NCI-H128 (cell line): Measurements from ENCODE around the gene MARCHF2.

Experiments
- DNase-seq: peaks from one replicate; lab custom pipeline; 2025; ENCODE audit not compliant: unreplicated experiment; lab: John Stamatoyannopoulos, UW

The MARCHF2 gene

DNA sequence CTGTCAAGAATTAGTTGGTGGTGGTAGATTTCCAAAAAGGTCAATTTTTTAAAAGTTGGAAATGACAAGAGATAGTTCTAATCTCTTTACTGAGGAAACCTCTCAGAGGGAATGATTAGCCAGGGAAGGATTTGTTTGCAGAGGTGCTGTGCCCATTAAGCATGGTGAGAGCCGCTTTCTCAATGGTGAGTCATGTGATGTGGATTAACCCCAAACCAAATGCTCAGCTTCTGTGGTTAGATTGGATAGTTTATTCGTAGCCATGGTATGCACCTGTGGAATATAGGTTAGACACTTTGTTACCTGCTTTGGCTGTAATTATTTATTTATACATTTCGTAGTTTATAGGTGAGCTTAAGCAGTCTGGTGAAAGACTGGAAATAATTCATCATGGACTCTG, 38.8 kb downstream of the MARCHF2 start:
- DNase-seq: no peak

DNA sequence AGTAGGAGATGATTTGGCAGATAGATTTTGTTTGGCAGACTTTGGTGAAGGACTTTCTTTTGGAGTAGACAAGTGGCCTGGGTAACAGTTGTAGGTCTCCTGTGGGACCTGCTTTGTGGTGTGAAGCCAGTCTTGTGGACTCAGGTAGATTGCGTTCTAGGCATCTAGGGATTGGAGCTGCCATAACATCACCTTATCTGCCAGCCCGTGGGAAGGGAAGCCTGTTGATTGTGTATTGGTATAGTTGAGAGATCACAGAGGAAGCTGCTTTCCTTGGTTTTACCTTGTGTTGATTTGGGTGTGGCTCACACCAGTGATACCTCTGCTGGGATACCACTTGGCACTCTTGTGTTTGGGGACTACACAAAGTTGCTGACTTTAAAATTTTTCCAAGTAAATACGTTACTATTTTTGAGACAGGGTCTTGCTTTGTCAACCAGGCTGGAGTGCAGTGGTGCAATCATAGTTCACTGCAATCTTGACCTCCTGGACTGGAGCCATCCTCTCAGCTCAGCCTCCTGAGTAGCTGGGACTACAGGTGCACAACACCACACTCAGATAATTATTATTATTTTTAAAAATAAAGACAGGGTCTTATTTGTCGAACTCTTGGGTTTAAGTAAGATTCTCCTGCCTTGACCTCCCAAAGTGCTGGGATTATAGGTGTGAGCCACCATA, 39.5 kb downstream of the MARCHF2 start:
- no peak for DNase-seq

DNA sequence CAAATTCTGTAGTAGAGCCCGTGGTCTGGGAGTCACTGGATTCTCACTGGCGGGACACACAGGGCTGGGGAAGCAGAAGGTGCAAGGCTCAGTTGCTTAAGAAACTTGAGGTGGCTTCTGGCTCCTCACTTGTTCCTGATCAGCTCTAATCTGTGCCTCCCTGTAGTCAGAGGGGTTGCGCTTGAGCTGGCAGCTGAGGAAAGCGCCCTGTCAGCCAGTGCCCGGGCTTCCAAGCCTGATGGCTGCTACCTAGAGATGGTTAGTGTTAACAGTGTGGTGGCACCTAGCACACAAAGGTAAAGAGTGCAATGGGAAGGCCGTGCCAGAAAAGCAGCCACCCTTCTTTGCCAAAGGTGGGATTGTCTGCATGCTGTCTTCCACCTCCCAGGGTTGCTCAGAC, 40.5 kb downstream of the MARCHF2 start:
- DNase-seq: no peak

DNA sequence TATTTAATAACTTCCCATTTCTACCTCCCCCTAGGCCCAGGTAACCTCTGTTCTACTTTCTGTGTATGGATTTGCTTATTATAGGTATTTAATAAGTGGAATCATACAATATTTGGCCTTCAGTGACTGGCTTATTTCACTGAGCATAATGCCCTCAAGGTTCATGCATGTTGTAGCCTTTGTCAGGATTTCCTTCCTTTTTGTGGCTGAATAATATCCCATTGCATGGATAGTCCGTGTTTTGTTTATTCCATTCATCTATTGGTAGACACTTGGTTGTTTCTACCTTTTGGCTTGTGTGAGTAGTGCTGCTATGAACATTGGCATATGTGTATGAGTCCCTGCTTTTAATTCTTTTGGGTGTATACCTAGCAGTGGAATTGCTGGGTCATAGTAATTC, 41.1 kb downstream of the MARCHF2 start:
- no peak for DNase-seq

DNA sequence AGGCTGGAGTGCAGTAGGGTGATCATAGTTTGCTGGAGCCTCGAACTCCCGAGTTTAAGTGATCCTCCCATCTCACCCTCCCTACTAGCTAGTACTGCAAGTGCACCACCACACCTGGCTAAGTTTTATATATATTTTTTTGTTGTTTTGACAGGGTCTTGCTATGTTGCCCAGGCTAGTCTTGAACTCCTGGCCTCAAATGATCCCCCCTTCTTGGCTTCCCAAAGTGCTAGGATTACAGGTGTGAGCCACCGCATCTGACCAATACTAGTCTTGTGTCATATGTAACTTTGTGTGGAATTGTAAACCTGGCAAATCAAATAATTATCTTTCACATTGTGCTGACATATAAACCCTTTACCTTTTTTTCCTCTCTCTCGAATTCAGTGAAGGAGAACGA, 41.9 kb downstream of the MARCHF2 start:
- no peak for DNase-seq

DNA sequence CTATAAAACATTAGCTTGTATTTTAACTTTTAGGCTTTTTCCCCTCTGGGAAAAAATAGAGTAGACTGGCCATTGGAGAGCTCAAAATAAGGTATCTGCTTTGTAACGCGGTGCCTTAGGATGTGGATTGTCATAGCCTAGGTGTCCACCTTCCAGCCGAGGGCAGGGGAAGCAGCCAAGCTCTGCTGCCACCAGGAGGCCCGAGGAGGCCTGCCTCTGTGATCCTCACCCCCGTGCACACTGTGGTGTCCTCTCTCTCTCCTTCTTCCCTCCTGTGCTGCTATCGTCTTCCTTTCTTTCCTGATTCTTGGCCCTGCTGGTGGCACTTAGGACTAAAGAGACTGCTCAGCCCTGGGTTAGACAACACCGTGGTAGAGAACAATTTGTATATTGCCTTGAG, 43.0 kb downstream of the MARCHF2 start:
- no peak for DNase-seq

DNA sequence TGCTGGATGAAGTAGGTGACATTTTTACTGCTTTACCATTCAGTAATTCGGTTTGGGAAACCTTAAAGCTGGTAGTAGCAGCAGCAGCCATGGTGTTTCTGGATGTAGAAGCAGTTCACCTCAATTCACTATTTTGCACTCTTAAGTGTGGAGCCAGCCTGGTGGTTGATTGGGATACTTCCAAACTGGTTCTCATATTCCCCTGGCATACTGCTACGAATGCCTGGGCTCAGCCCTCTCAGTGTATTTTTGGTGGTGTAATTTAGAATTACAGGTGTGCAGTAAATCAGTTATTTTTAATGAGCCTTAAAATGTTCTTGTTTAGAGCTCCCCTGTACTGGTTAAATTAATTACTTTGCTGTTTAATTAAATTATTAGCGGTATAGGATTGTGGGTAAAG, 44.1 kb downstream of the MARCHF2 start:
- no peak for DNase-seq

DNA sequence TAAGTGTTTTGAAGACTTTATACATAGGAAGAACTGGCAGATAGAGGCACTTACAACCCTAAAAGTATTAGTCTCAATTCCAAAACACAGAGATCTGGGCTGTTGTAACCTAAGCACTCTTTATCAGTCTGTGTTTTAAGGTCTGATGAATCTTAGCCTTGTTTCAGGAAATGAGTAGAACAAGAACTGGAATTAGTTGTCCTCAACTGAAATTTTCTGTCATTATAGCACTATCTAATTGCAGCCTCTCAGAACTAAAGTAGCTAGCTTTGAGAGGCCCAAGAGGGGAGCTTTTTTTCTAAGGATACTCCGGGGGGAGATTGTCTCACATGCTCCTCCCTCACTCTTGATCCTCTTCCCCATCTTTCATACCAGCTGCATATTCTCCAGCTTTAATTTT, 44.7 kb downstream of the MARCHF2 start:
- no peak for DNase-seq

DNA sequence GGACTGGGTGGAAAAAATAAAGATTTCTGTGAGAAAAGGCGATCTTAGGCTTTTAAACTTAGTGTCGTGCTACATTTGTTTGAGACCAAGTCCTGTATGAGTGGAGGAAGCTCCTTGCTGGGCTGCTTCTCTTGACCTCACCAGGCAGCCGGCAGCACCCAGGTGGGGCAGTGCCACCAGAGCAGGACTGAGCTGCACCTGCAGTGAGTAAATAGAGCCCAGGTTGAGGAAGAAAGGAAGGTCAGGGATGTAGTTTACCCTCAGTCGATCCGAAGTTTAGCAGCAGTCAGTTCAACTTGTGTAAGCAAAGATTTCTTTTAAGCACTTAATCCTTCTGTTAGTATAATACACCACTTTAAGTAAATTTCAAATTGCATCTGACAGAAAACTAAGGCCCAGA, 45.3 kb downstream of the MARCHF2 start:
- no peak for DNase-seq

DNA sequence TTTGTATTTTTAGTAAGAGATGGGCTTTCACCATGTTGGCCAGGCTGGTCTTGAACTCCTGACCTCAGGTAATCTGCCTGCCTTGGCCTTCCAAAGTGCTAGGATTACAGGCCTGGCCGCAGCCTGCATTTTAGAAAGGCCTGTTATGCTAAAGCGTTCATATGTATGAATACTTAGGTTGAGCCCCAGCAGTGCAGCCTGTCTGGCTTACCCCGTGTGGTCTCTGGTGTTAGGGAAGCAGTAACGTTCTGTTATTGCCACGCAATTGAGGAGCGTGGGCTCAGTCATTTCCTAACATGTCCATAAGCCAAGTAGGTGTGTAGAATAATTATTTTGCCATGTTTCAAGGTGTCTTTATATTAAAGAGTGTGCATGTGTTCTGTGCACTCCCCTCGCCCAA, 46.0 kb downstream of the MARCHF2 start:
- no peak for DNase-seq

DNA sequence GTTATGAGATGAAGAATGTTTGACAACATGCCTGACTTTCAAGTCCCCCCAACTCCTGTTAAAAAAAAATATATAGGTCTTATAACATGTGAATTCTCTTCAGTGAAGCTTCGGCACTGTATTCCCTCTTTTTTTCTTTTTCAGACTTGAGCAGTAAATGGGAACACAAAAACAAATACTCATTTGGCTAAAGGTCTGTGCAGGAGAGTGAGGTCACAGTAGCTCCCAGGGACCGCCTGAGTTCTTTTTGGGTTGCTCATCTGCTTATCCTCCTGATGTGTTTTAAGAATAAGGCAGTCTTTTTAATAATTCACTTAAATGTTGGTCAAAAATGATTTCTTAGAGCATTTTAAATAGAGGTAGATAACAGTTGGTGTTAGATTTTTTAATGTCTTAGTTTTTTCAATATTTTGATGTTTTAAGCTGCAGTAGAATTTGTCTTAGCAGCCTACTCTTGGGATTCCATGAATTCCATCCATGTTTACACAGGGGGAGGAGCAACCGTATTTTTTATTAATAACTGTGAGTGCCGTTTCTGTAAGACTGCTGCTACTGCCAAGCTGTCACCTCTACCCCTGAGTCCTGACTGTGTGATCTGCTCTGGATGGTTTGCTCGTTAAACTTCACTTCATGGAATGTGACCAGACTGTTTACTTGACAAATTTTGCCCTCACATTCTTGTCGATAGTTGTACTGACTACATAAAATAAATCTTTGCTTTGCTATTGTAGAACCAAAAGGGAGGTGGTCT, 46.6 kb downstream of the MARCHF2 start:
- DNase-seq: no peak

DNA sequence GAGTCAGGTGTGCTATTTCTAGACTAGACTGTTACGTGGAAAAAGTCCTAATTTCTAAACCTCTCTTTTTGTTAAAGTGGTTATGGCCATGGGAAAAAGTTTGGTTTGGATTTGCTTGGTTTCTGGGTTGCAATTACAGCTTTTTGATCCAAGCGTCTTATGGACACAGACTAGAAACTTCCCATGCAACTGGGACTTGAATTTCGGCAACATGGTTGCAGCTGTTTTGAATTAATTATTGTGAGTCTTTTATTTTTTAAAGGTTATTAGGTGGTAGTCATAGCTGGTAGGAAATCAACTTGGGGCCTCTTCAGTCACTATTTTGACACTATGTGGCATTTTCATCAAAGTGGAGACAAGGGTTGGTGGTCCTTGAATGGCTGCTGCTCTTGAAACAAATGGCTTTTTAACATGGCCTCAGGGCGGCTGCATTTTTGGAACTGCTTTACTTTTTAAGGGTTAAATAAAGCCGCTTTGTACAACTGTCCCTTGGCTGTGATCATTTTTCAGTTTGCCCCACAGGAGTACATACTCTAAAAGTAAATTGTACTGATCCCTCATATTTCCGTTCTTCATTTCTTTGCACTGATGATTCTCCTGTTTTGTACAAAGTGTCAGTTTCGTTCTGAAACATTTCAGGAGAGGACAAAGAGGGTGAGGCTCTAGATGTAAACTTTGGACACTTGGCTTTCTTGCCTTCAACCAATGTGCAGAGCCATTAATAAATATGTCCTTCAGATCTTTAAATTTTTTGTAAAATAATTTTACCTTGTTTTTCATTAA, 47.6 kb downstream of the MARCHF2 start:
- no peak for DNase-seq

DNA sequence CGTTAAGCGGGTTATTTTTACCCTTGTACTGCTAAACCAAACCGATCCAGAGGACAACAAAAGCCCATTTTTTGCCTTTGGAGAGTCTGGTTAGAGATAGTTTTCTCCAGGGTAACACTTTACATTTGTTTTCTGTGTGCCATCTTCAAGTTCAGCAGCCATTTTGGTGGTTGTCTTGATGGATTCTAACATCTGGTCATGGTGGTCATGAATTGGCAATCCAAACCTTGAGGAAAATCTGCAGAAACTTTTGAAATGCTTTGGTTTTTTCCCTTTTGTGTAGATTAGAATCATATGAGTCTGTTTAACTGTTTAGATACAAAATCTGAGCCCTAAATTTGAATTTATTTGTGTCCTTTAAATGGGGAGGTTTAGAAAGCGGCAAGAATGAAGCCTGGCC, 48.3 kb downstream of the MARCHF2 start:
- DNase-seq: no peak

DNA sequence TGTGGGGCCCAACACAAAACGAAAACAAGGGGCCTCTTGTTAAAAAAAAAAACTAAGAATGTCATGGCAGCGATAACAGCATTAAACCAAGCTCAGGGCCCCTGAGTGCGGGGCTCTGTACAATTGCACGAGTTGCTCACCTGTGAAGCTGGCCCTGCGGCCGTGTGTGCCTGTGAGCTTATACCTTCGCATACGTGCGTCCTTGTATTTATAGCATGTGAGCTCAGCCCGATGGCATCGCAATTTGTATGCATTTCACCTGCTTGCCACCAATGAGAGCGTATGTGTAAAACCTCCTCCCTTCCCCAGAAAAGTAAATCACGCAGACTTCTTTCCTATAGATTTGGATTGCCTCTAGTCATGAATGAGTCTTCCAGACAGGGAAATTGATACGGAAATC, 48.8 kb downstream of the MARCHF2 start:
- DNase-seq: no peak

DNA sequence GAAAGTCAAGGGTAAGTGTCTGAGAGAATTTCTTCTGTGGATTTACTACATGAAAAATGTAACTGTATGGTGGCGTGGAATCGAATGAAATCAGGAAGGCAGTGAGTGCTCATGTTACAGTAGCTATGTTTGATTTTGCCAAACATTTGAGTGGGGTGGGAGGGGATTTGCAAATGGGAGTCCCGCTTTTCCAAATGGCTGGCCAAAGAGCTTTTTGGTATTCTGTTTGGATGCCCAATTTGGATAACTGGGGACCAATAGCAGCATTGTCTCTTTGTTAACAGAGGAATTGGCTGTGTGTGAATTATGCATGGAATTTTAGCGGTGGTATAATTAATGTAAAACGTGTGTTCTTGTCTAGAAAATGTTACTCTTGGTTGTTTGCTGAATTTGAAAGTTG, 49.5 kb downstream of the MARCHF2 start:
- DNase-seq: no peak

DNA sequence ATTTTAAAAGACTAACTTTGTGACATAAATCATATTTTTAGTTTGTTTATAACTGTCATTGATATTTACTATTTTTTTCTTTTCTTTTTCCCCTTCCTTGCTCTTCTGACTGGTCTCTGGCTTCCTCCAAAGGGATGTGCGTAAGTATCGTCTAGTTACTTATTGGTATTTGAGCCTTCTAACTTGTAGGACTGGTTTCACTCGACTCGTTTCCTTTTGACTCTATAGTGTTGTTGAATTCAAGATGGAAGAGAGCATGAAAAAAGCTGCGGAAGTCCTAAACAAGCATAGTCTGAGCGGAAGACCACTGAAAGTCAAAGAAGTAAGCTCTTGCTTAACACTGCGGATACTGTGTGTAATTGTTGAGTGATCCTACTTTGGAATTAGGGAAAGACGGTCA, 50.3 kb downstream of the MARCHF2 start:
- no peak for DNase-seq

DNA sequence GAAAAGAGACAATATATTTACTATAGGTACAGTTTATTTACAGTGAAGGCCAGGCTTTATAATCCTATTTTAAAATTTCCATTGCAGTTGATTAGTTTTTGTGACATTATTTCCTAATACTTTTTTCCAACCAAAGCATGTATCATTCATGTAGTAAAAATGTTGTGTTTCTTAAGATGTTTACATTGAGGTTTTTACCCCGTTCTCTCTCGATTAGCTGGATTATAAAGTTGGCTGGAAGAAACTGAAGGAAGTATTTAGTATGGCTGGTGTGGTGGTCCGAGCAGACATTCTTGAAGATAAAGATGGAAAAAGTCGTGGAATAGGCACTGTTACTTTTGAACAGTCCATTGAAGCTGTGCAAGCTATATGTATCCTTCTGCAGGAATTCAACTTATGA, 52.9 kb downstream of the MARCHF2 start:
- no peak for DNase-seq

DNA sequence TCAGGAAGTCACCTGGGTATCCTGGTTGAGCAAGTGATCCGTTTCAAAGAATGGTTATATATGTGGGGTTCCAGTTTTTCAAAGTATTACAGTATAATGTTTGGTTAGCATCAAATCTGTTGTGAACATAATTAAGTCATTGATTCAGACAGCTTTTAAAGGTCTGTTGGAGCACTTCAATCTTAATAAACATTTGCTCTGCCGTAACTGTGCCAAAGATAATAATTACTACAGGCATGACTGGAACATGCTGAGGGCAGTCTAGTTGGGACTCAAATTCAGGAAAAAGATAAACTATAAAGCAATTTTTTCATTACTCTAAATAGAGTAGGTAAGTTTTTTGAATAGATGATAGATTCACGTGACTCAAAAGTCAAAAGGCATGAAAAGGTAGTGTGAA, 55.0 kb downstream of the MARCHF2 start:
- DNase-seq: no peak

DNA sequence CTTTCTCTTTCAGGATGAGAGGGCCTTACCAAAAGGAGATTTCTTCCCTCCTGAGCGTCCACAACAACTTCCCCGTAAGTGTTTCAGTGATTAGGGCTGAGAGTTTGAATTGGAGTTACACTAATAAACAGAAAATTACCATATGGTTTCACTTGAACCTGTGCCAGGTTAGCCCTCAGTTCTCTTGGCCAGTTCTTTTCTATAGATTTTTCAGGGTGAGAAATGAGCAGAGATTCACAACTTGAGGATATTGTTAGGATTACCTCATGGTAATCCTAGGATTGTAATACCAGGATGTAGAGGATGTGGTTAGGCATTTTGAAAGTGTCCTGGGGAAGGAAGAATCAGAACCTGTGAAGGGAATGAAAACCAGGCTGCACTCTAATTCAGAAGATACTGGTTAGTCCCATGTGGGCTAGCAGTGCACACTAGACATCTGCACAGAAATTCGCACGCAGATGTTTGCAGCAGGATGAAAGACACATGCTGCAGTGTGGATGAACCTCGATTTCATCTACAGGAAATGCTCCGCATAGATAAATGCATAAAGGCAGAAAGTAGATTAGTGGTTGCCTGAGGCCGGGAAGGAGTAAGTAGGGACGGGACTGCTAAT, 55.8 kb downstream of the MARCHF2 start:
- DNase-seq: no peak

DNA sequence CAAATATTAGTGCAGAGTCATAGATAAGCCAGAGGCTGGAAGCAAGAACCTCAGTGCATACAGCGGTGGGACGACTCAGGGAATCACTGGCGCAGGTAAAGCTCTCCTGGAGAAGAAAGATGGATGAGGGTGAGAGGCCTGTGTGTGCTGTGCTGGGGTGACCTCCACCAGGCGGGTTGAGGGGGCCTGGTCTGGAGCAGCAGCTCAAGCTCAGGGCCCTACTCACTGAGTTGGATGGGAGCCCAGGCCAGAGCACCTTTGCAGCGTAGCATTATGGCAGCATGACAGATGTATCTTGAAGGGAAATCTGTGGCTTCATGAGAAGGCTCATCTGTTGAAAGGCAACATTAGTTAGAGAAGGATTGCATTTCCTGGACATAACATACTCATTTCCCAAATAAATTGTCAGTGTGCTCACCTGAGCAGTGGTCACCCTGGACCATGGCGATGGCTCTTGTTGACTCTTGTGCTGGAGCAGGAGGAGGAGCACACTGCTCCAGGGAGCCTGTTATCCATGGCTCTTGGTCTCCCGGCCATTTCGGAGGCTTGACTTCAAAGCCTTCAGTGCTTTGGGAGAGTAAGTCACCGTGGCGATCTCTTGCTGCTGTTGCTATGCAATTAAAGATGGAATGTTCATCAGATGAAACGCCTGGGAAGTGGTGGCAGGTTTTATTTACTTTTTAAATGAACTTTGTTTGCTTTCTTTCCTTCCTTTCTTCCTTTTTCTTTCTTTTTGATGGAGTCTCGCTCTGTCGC, 56.7 kb downstream of the MARCHF2 start:
- DNase-seq: no peak
